ENCODE results near the gene PSMB3.

DNA sequence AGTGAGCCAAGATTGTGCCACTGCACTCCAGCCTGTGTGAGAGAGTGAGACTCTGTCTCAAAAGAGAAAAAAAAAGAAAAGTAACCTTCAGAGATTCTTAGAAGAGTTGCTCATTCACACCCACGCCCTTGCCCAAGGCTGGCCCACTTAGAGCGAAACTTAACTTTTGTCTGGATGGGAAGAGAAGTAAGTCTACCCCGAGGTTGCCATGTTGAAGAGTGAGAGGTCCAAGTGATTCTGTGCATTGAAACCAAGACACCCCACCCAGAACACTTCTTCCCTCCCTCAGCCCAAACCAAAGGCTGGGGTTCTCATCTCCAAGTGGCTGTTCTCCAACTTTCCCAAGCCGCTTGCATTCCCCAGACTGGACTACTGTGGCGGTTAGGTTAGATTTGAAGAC is 24.8 kb upstream of the PSMB3 start:
- TF ChIP-seq TAF1 (IDR thresholded peaks at IDR 0.05; ENCODE audit: borderline replicate concordance, low read depth, low read length) (no peak), POLR2A (IDR thresholded peaks at IDR 0.05; ENCODE audit: low read depth, low read length) (no peak), POLR2AphosphoS5 (IDR thresholded peaks at IDR 0.05; ENCODE audit: low read depth, low read length) (no peak)

Data from GM12892 (cell line).